Epidermal melanocyte (primary cell): ENCODE measurements around the gene ZNF677.
"Not testable (repeated sequence)": the region's sequence is repeated elsewhere in the genome, so short reads cannot be mapped to it uniquely, and the experiment has no call there.

ENCODE experiments used
- DNase-seq: peaks from one replicate; pipeline ENCODE4 v3.0.0; 2011; ENCODE audit warnings: low spot score; ENCODE audit not compliant: insufficient read length

Gene ZNF677

GRCh38 chr19:53254411-53255341 is at the start of gene ZNF677:
TSS of gene ZNF677 (minus strand) at chr19:53254873. CDS start at chr19:53251550, 3,323 bp downstream.
- peak; percentile 65 for DNase-seq

DNA sequence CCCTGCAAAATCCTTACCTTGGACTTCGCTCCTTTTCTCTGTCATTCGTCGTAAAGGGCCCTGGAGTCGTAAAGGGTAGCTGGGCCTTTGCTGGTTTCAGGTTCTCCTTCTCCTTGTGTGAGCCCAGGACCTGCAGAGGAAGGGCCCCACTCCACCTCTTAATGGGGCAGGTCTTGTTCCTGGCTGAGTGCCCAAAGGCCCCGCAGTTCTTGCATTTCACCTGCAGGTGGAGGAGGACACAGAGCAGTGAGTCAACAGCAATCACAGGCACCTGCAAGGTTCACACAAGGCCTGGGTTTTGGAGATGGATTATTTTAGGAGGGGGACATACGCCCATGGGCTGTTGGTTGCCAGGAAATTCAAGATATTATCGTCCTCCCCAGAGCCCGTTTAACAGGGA is 46.7 kb upstream of the ZNF677 start:
- DNase-seq = not testable (repeated sequence)

GRCh38 chr19:53294786-53295441 is 40.2 kb upstream of the ZNF677 start:
- no peak for DNase-seq

DNA sequence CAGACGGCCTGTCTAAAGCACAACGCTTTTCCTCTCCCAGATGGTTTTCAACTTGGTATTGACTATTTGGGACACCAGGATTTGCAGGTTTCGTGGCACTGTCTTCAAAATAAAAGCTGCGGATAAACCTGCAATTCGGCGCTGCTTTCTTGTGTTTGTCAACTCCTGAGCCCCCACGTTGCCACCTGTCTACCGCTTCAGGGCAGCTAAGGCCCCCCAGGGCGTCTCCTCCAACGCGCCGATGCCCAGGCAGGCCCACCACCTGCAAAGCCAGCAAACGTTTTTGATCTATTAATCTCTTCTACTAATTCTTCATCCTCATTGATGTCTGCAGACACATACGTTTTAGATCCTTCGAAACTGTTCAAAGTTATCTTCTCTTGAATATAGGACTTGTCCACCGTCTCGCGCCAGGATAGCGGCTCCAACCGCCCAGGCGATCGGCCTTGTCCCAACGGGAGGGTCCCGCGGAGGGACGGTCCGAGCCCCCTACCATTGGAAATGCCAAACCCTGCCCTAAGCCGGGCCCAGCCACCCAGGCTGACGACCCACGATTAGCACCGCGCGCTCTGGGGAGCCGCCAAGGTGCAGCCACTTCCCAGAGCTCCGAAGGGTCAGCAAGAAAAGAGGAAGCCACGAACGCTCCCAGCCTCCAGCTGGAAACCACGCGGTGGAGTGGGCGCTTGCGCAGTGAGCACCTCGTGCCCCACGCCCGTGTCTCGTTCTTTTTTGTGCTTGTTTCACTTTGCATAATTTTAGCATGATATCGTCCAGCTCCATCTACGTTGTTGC is 36.3 kb upstream of the ZNF677 start:
- no peak for DNase-seq

GRCh38 chr19:53285087-53285486 is 30.4 kb upstream of the ZNF677 start:
- no peak for DNase-seq

GRCh38 chr19:53281947-53282346 is 27.3 kb upstream of the ZNF677 start:
- not testable (repeated sequence) for DNase-seq

GRCh38 chr19:53275480-53275879 is 20.8 kb upstream of the ZNF677 start:
- DNase-seq = no peak

- DNase-seq = no peak
Measured at GRCh38 chr19:53272044-53272443, 17.4 kb upstream of the ZNF677 start.

DNA sequence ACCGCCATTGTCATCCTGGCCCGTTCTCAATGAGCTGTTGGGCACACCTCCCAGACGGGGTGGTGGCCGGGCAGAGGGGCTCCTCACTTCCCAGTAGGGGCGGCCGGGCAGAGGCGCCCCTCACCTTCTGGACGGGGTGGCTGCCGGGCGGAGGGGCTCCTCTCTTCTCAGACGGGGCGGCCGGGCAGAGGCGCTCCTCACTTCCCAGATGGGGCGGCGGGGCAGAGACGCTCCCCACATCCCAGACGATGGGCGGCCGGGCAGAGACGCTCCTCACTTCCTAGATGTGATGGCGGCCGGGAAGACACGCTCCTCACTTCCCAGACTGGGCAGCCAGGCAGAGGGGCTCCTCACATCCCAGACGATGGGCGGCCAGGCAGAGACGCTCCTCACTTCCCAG is 15.2 kb upstream of the ZNF677 start:
- DNase-seq = not testable (repeated sequence)

- DNase-seq = not testable (repeated sequence)
Measured at GRCh38 chr19:53267623-53268022, 12.9 kb upstream of the ZNF677 start, which contains the start of gene VN1R4. TSS of gene VN1R4 (minus strand) at chr19:53267723. CDS start at chr19:53267665, 58 bp downstream.

GRCh38 chr19:53257715-53258342 is 3.2 kb upstream of the ZNF677 start, which contains the start of gene VN1R2:
TSS of gene VN1R2 (plus strand) at chr19:53258292. CDS start at chr19:53258376, 84 bp downstream.
- not testable (repeated sequence) for DNase-seq

GRCh38 chr19:53246498-53246897 is 8.2 kb downstream of the ZNF677 start:
- DNase-seq = no peak

DNA sequence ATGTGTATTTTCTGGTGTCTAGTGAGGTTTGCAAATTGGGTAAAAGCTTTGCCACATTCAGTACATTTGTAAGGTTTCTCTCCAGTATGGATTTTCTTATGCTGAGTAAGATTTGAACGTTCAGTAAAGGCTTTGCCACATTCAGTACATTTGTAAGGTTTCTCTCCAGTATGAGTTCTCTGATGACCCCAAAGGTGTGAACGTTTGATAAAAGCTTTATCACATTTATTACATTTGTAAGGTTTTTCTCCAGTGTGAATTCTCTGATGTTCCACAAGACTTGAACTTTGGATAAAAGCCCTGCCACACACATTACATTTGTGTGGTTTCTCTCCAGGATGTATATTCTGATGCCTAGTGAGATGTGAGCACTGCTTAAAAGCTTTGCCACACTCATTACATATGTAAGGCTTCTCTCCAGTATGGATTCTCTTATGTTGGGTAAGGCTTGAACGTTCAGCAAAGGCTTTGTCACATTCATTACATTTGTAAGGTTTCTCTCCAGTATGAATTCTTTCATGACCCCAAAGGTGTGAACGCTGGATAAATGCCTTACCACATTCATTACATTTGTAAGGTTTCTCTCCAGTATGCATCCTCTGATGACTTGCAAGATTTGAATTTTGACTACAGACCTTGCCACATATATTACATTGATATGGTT is 17.4 kb downstream of the ZNF677 start:
- DNase-seq = no peak

DNA sequence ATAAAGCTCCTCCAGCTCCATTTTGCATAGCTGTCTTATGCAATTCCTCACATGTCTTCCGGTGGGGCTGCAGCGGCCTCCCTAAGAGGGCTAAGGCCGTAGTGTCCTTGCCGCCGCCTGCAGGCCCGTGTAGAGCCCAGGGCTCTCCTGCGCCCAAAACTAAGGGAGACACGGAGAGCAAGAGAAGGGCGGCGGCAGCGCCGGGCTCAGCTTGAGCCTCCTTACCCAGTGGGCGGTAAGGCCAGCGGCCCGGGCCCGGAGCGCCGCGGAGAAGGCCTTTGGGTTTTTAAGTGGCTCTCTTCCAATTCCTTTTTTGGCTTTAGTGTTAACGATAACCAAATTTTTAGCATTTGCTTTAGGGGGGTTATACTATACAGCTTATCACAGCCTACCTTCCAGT is 30.1 kb downstream of the ZNF677 start:
- DNase-seq = no peak

DNA sequence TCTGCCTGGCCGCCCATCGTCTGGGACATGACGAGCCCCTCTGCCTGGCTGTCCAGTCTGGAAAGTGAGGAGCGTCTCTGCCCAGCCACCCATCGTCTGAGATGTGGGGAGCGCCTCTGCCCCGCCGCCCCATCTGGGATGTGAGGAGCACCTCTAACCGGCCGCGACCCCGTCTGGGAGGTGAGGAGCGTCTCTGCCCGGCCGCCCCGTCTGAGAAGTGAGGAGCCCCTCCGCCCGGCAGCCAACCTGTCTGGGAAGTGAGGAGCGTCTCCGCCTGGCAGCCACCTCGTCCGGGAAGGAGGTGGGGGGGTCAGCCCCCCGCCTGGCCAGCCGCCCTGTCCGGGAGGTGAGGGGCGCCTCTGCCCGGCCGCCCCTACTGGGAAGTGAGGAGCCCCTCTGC is 32.0 kb downstream of the ZNF677 start:
- DNase-seq = not testable (repeated sequence)

- no peak for DNase-seq
Measured at GRCh38 chr19:53212703-53213320, 41.9 kb downstream of the ZNF677 start.

DNA sequence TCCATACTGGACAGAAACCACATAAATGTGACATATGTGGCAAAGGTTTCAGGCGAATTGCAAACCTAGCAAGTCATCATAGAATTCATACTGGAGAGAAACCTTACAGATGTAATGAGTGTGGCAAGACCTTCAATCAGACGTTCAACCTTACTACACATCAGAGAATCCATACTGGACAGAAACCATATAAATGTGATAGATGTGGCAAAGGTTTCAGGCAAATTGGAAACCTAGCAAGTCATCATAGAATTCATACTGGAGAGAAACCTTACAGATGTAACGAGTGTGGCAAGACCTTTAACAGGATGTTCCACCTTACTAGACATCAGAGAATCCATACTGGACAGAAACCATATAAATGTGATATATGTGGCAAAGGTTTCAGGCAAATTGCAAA is 43.1 kb downstream of the ZNF677 start:
- not testable (repeated sequence) for DNase-seq

GRCh38 chr19:53196777-53197396 is 57.8 kb downstream of the ZNF677 start:
- peak; percentile 87 for DNase-seq

GRCh38 chr19:53195265-53195903 is 59.3 kb downstream of the ZNF677 start:
- DNase-seq = no peak
